KMS-11 (cell line): ENCODE measurements around the gene RMRP.

ENCODE experiments used
- H2AFZ ChIP-seq: fragments of 200-600 bp; sonication (generic); 2 replicates; pipeline ENCODE4 v1.6.1; 2016; ENCODE audit warnings: antibody characterized with exemption, mixed run types, low read depth
- H3K27ac ChIP-seq: fragments of 200-600 bp; sonication (generic); 2 replicates; pipeline ENCODE4 v1.6.1; 2016; ENCODE audit warnings: mild to moderate bottlenecking, mixed run types
- H3K27me3 ChIP-seq: fragments of 200-600 bp; sonication (generic); 2 replicates; pipeline ENCODE4 v1.6.1; 2017; ENCODE audit warnings: mild to moderate bottlenecking, low read depth, mixed run types, moderate library complexity; ENCODE audit not compliant: insufficient read depth
- H3K36me3 ChIP-seq: fragments of 200-600 bp; sonication (generic); 2 replicates; pipeline ENCODE4 v1.6.1; 2017; ENCODE audit warnings: mild to moderate bottlenecking, mixed run types; ENCODE audit not compliant: insufficient read depth
- H3K4me1 ChIP-seq: fragments of 200-600 bp; sonication (generic); 2 replicates; pipeline ENCODE4 v1.6.1; 2016; ENCODE audit warnings: mild to moderate bottlenecking, low read depth, mixed run types; ENCODE audit not compliant: poor library complexity, severe bottlenecking
- H3K4me2 ChIP-seq: fragments of 200-600 bp; sonication (generic); 2 replicates; pipeline ENCODE4 v1.7.0; 2016; ENCODE audit warnings: mild to moderate bottlenecking, mixed run types
- H3K4me3 ChIP-seq: fragments of 200-600 bp; sonication (generic); IDR thresholded peaks from 2 replicates; pipeline ENCODE4 v1.6.1; 2017; ENCODE audit warnings: low read depth, low read length, mixed read lengths; ENCODE audit not compliant: insufficient read depth
- H3K79me2 ChIP-seq: fragments of 200-600 bp; sonication (generic); 2 replicates; pipeline ENCODE4 v1.6.1; 2016; ENCODE audit warnings: low read depth, mixed run types; ENCODE audit not compliant: insufficient read depth
- H3K9ac ChIP-seq: fragments of 200-600 bp; sonication (generic); 2 replicates; pipeline ENCODE4 v1.6.1; 2016; ENCODE audit warnings: mild to moderate bottlenecking, mixed run types
- H4K20me1 ChIP-seq: fragments of 200-600 bp; sonication (generic); 2 replicates; pipeline ENCODE4 v1.6.1; 2016; ENCODE audit warnings: mild to moderate bottlenecking, mixed run types; ENCODE audit not compliant: insufficient read depth
- TF ChIP-seq, protein P1 (sequence below): fragments of 200-600 bp; sonication (generic); conservative IDR thresholded peaks from 2 replicates; pipeline ENCODE4 v1.6.1; 2017; ENCODE audit warnings: low read depth, mild to moderate bottlenecking, antibody characterized with exemption, low read length, moderate library complexity, mixed read lengths

Gene RMRP

DNA sequence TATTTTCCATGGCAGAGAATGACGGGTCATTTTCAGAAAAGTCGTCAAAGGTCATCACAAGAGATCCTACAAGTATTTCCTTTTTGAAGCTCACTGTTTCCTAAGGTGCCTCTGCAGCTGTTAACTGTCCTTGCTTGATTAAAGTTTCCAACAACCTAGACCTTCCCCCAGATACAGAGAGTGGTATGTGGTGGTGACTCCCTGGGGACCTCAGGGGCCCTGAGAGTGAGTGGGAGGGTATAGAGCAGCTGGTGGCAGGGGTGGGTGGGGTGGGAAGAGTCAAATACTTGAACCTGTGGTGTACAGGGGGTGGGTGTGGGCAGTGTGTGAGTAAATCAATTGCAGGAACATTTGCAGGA lies 38.0 kb downstream of the RMRP start:
- Histone ChIP-seq H3K27ac (no peak overlapping the region), H3K4me2 (no peak overlapping the region), H3K36me3 (no peaks in the 10 kb centered on the region), H3K9ac (no peak overlapping the region), H3K4me1 (peaks cover 9% of the 10 kb centered on the region), H2AFZ (no peak overlapping the region), H3K27me3 (no peaks in the 10 kb centered on the region), H4K20me1 (no peaks in the 10 kb centered on the region), H3K79me2 (no peaks in the 10 kb centered on the region), H3K4me3 (no peak overlapping the region)
- TF ChIP-seq, protein P1, sequence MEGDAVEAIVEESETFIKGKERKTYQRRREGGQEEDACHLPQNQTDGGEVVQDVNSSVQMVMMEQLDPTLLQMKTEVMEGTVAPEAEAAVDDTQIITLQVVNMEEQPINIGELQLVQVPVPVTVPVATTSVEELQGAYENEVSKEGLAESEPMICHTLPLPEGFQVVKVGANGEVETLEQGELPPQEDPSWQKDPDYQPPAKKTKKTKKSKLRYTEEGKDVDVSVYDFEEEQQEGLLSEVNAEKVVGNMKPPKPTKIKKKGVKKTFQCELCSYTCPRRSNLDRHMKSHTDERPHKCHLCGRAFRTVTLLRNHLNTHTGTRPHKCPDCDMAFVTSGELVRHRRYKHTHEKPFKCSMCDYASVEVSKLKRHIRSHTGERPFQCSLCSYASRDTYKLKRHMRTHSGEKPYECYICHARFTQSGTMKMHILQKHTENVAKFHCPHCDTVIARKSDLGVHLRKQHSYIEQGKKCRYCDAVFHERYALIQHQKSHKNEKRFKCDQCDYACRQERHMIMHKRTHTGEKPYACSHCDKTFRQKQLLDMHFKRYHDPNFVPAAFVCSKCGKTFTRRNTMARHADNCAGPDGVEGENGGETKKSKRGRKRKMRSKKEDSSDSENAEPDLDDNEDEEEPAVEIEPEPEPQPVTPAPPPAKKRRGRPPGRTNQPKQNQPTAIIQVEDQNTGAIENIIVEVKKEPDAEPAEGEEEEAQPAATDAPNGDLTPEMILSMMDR, result no peak

DNA sequence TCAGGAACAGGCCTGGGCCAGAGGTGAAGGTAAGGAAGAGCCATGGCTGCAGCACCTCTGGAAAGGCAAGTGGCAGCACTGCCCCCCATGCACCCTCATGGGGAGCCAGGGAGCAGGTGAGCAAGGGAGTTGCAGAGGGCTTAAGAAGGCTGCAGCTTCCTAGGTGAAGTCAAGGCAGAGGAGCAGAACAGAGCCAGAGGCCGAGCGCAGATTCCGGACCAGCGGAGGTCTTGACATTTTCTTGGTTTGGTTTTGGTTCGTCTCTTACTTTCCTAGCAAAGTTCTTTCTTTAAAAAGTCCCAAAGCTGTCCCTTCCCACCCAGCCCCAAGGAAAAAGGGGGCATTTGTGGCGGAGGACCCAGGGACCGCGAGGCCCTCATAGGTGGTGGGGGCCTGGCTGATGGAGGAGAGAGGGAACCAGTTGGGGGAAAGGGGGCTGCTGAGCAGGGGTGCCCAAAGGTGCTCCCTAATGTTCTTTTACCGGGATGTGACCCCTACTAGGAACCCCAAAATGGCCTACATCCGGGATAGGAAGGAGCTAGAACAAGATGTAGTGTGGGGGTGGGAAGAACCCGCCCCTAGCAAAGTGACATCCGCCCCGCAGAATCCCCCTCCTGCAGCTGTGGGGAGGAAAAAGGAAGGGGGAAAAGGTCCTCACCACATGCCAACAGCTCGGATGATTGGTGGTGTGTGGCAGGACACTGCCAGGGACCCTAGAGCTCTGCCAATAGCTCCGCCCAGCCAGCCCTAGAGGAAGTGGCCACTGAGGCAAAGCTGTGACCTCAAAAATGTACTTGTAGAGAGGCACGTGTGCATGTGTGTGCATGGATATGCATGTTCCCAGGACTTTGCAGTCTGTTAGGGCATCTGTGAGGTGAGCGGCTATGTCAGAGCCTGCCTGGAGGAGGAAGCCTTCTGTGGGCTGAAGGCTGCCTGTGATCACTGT lies 38.7 kb downstream of the RMRP start:
- H3K4me2 ChIP-seq, result no peak overlapping the region
- H3K9ac ChIP-seq, result no peak overlapping the region
- H2AFZ ChIP-seq, result no peak overlapping the region
- H3K79me2 ChIP-seq, result no peaks in the 10 kb centered on the region
- peaks cover 9% of the 10 kb centered on the region for H3K4me1 ChIP-seq
- no peaks in the 10 kb centered on the region for H4K20me1 ChIP-seq
- no peaks in the 10 kb centered on the region for H3K36me3 ChIP-seq
- no peak overlapping the region for H3K27ac ChIP-seq
- no peak overlapping the region for H3K4me3 ChIP-seq
- no peaks in the 10 kb centered on the region for H3K27me3 ChIP-seq
- TF ChIP-seq, protein P1, result no peak

DNA sequence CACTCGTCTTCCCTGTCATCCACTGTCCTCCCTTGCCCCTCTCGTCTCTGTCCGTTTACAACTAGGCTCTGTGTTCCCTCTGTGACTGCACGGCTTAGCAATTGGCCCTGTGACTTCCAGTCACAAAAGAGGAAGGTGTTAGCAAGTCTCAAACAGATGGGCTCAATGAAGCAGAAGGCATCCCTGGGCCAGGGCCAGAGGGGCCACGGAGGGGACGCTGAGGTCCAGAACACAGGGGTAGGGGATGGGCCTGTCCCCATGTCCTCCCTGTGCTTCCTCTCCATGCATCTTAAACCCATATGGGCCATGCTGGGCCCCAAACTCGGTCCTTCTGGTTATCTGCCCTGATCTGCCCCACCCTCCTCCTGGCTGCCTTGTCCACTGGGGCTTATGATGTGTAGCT lies 39.5 kb downstream of the RMRP start, which contains the start of gene CD72:
Gene CD72, minus strand, starts transcription at position 89 of the 403 bp plus-strand sequence. CDS start 110 bp downstream, outside the sequence.
- Histone ChIP-seq H2AFZ (no peak within 1 kb of the TSS), H3K4me1 (peaks cover 9% of the 10 kb centered on the region), H3K27me3 (no peaks in the 10 kb centered on the region), H3K4me3 (no peak within 1 kb of the TSS), H3K27ac (no peak within 1 kb of the TSS), H3K36me3 (no peaks in the 10 kb centered on the region), H3K79me2 (no peaks in the 10 kb centered on the region), H3K4me2 (no peak within 1 kb of the TSS), H4K20me1 (no peaks in the 10 kb centered on the region), H3K9ac (no peak within 1 kb of the TSS)
- TF ChIP-seq, protein P1, result no peak

DNA sequence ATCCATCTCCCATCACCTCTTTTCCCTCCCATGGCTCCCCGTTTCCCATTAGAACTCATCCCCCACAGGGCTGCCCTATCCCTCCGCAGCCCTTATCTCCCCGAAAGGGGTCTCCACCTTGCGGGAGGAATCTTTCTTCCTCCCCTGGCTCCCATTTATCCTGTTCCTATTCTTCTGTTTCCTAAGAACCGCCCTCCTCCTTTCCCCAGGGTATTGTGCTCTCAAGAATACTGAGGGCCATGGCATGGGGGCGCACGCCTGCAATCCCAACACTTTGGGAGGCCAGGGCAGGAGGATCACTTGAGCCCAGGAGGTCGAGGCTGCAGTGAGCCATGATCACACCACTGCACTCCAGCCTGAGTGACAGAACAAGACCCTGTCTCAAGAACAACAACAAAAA lies 40.3 kb downstream of the RMRP start:
- H3K4me2 ChIP-seq, result no peak overlapping the region
- no peak overlapping the region for H3K9ac ChIP-seq
- H3K27ac ChIP-seq, result no peak overlapping the region
- no peaks in the 10 kb centered on the region for H3K79me2 ChIP-seq
- H4K20me1 ChIP-seq, result no peaks in the 10 kb centered on the region
- TF ChIP-seq, protein P1, result no peak
- H3K4me3 ChIP-seq, result no peak overlapping the region
- peaks cover 12% of the 10 kb centered on the region for H3K4me1 ChIP-seq
- no peaks in the 10 kb centered on the region for H3K27me3 ChIP-seq
- H3K36me3 ChIP-seq, result no peaks in the 10 kb centered on the region
- no peak overlapping the region for H2AFZ ChIP-seq
